AG04449 (cell line): ENCODE results near the gene CETP.
A peak's percentile ranks its signal among the peaks of the same experiment; 100 is the strongest.

ENCODE experiments used
- CTCF ChIA-PET: fragments of 350-600 bp; formaldehyde crosslinking; extraction: SDS; loops from one replicate; lab custom pipeline; 2021; ENCODE audit warnings: antibody characterized with exemption; lab: Yijun Ruan, JAX
- POLR2A ChIA-PET: fragments of 400-600, 350-600 bp; formaldehyde crosslinking; extraction: SDS; loops from one replicate; lab custom pipeline; 2020; ENCODE audit warnings: antibody characterized with exemption, inconsistent platforms; lab: Yijun Ruan, JAX
- DNase-seq: peaks from one replicate; pipeline ENCODE4 v3.0.0-alpha.2; 2010; ENCODE audit warnings: low read depth, low spot score
- H3K4me3 ChIP-seq: 2 replicates; pipeline ENCODE4 v1.5.1; 2011; ENCODE audit warnings: low read depth, mild to moderate bottlenecking, control low read depth, low read length
- TF ChIP-seq, protein P1 (sequence below): IDR thresholded peaks from one replicate; pipeline ENCODE4 v1.5.1; 2011; ENCODE audit warnings: mild to moderate bottlenecking, moderate library complexity, low read length, control low read depth, inconsistent platforms; ENCODE audit not compliant: insufficient read depth; ENCODE audit errors: missing control alignments

Gene CETP

DNA sequence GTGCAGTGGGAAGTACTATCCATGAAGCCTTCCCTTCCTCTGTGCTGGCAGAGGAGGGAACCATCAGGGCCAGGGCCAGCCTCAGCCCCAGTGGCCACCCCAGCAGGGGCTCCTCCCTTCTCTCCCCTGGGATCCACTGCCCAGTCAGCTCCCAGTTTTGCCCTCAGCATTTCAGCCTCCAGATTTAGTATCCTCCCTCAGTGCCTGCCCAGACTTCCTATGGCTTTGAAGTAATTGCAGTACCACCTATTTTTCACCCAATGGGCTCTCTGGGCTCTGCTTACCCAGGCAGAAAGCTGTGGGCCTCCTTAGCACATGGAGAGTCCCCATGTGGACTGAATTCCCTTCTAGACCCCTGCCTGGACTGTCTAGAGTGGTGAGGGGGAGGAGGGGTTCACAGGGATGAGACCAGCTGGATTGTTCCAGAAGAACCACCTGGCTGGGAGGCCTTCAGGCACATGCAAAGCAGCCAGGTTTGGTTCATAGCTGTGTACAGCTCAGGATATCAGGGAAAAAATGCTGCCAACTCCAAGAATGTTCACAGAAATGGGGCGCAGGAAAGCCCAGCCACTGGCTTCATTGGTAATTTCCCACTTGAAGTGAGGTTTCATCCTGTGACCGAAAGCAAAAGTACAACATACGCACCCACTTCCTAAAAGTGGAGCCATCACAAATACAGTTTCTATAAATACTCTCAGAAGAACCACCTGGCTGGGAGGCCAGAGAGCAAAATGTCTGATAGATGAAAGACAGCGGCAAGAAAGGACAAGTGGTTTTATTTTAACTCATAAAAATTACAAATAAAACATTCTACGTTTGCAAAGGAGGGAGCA lies 45.0 kb upstream of the CETP start:
- TF ChIP-seq, protein P1, sequence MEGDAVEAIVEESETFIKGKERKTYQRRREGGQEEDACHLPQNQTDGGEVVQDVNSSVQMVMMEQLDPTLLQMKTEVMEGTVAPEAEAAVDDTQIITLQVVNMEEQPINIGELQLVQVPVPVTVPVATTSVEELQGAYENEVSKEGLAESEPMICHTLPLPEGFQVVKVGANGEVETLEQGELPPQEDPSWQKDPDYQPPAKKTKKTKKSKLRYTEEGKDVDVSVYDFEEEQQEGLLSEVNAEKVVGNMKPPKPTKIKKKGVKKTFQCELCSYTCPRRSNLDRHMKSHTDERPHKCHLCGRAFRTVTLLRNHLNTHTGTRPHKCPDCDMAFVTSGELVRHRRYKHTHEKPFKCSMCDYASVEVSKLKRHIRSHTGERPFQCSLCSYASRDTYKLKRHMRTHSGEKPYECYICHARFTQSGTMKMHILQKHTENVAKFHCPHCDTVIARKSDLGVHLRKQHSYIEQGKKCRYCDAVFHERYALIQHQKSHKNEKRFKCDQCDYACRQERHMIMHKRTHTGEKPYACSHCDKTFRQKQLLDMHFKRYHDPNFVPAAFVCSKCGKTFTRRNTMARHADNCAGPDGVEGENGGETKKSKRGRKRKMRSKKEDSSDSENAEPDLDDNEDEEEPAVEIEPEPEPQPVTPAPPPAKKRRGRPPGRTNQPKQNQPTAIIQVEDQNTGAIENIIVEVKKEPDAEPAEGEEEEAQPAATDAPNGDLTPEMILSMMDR: no peak
- no peak for DNase-seq
- ChIA-PET POLR2A (interaction anchor here (1.0 kb wide), 1 partner anchor 15 kb away, joined by 3 read pairs; no protein-coding TSS in a partner anchor), CTCF (interaction anchor here (1.4 kb wide), 1 partner anchor 49 kb away, joined by 4 read pairs; no protein-coding TSS in a partner anchor)
- no peak overlapping the region for H3K4me3 ChIP-seq

DNA sequence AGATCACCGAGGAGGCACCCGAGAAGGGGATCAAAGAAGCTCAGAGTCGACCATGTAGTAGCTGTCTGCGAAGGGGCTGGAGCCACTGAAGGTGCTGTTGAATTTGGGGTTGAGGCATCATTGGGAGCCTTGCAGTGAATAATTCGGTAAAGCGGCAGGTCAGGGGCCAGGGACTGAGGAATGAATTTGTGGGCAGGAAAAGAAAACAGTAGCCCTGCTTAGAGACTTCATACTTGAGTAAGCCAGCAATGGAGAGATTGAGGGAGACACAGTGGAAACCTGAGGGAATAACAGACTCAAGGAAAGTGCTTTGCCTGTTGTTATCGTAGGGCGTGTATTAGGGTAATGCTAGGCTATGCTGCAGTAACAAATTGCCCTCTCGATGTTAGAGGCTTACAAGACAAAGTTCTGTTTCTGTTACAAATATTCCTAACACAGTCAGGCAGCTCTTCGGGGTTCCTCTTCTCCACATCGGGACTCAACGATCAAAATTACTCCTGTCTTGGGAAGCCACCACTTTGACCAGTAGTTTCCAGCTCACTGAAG lies 43.2 kb upstream of the CETP start:
- no peak for DNase-seq
- CTCF ChIA-PET: interaction anchor here (1.5 kb wide), 1 partner anchor 51 kb away, joined by 3 read pairs; no protein-coding TSS in a partner anchor
- TF ChIP-seq, protein P1: no peak
- POLR2A ChIA-PET: interaction anchor here (3.2 kb wide), 1 partner anchor 13 kb away, joined by 13 read pairs; the partner anchor contains the start of gene HERPUD1
- no peak overlapping the region for H3K4me3 ChIP-seq

DNA sequence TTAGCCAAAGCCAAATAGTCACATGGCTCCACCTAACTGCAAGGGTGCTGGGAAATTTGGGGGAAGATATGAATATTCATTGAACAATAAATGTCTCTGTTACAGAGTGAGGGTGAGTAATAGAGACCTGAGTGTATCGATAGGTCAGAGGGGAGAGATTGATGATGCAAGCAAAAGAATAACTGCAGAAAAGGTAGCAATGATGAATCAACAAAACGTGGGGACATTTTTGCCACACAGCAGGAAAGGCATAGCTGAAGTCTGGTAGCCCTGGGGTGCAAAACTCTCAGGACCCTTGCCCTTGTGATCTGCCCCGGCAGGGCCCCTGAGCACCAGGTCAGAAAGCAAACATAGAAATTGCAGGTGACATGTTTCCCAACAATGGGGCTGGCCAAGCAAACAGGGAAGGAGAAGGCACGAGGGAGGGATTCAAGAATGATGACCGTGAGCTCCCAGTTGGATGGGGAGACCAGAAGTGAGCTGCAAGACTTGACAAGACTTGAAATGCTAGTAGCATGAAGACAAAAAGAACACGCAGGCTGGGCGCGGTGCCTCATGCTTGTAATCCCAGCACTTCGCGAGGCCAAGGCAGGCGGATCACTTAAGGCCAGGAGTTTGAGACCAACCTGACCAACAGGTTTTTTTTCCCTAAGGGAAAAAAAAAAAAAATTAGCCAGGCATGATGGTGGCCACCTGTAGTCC lies 42.5 kb upstream of the CETP start:
- no peak for DNase-seq
- TF ChIP-seq, protein P1: no peak
- no peak overlapping the region for H3K4me3 ChIP-seq
- POLR2A ChIA-PET: interaction anchor here (3.2 kb wide), 1 partner anchor 12 kb away, joined by 13 read pairs; the partner anchor contains the start of gene HERPUD1
- CTCF ChIA-PET: interaction anchor here (1.0 to 1.5 kb wide), 2 partner anchors 44 to 52 kb away, joined by 3 to 4 read pairs; no protein-coding TSS in a partner anchor

DNA sequence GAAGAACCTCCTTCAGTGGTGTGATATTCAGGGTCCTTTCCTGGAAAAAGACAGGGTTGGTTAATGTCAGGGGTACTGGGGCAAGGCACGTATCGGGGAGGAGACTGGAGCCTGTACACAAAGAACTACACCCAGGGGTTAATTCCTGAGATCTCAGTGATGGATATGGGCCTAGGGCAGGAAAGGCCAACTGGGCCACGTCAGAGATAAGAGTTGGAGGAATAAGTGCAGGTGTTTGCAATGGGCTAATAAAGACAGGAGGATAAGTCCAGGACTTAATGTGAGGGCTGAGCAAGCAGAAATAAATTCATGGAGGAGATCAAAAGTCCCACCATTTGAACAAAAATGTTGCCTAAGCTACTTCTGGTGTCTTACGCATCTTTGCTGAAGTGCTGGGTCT lies 40.2 kb upstream of the CETP start:
- no peak for DNase-seq
- no peak overlapping the region for H3K4me3 ChIP-seq
- TF ChIP-seq, protein P1: no peak
- ChIA-PET CTCF (no interaction called here), POLR2A (no interaction called here)

DNA sequence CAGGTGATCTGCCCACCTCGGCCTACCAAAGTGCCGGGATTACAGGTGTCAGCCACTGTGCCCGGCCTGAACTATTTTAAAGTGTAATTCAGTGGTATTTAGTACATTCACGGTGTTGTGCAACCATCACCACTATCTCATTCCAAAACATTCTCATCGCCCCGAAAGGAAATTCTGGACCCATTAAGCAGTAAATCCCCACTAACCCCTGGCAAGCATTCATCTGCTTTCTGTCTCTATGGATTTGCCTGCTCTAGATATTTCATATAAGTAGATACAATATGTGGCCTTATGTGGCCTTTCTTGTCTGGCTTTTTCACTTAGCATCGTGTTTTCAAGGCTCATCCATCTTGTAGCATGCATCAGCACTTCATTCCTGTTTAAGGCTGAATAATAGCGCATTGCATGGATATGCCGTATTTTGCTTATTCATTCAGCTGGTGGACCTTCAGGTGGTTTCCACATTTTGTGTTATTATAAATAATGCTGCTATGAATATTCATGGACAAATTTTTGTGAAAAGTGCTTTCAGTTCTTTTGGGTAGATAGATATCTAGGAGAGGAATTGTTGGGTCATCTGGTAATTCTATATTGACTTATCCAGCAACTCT lies 38.2 kb upstream of the CETP start:
- no peak overlapping the region for H3K4me3 ChIP-seq
- POLR2A ChIA-PET: no interaction called here
- DNase-seq: peak; percentile 52
- TF ChIP-seq, protein P1: no peak
- CTCF ChIA-PET: no interaction called here
